Measurements from ENCODE around the gene AOC1. TPM values are rescaled to one million over a fixed set of nuclear protein-coding genes. Genes with fewer than 3 reads are reported as not detected.

Gene AOC1
- total RNA-seq, 1 experiment from 2014 or later = not detected

DNA sequence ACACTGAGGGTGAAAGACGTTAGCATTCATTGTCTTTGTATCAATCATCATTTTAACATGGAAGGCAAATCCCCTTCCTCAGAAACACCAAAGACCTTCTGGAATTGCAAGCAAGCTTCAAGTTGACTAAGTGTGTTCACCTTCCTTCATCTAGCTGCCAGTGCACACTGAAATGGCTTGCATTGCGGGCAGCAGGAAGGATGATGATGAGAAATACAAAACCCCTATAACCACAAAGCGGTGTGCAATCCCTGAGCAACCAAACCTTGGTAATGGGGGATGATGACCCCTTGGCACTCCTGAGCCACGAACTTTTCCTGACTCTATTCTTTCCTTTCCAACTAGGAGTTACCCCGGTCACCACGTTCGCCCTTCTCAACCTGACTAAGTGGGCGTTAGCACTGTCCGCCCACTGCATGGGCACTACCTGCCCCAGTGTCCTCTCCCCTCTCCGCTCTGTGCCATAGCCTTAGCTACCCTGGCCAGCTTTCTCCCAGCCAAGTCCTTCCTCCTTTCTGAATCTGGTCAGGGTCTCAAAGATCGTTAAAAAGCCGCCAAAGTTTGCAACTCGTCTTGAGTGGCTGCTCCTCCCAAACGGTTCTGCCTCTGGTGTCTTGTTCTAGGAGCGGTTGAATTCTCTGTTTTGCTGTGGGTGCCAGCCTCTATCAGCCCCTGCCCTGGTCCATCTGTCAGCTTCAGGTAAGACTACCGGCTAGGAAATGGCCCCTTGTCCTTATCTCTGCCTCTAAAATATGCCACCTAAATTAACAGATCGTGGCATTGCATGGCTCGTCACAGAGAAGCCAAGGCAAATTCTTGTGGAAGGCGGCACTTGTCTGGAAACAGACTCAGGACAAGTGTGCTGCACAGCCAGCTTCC lies 586 bp upstream of the AOC1 start:
- Histone ChIP-seq H4K20me1 (ENCODE audit: low read length) (no peaks in the 10 kb centered on the region), H3F3A (ENCODE audit: low read length, unreplicated experiment) (no peaks in the 10 kb centered on the region), H3K4me1 (ENCODE audit: insufficient read depth, low read length) (no peaks in the 10 kb centered on the region), H3K9ac (ENCODE audit: low read length) (no peak overlapping the region), H3K27ac (ENCODE audit: low read length) (no peak overlapping the region), H3K4me2 (ENCODE audit: low read length) (no peak overlapping the region), H3K9me2 (replicated peaks; ENCODE audit: low read length) (no peaks in the 10 kb centered on the region), H3K4me3 (ENCODE audit: low read length) (no peak overlapping the region), H3K36me3 (ENCODE audit: low read depth, low read length) (no peaks in the 10 kb centered on the region), H3K9me3 (ENCODE audit: low read length) (no peaks in the 10 kb centered on the region), H2AFZ (ENCODE audit: low read length) (no peak overlapping the region), H3K27me3 (ENCODE audit: low read length) (peaks cover 77% of the 10 kb centered on the region), H3K79me2 (ENCODE audit: low read length) (no peaks in the 10 kb centered on the region)
- no peak for DNase-seq
- no peak for ATAC-seq
- no peak for TF ChIP-seq EZH2 (IDR thresholded peaks at IDR 0.05; ENCODE audit: low read length, unreplicated experiment)
- no peak for TF ChIP-seq CTCF (conservative IDR thresholded peaks at IDR 0.05; ENCODE audit: low read depth, low read length)
- TF ChIP-seq EZH2phosphoT487 (IDR thresholded peaks at IDR 0.05; ENCODE audit: borderline replicate concordance, low read length) = no peak
- BruUV-seq (replicated peaks) = no TSS peak
- CTCF ChIA-PET = no interaction called here
- POLR2A ChIA-PET (ENCODE audit: unreplicated experiment) = no interaction called here
- intact Hi-C loops (cut with micrococcal nuclease) = no loop called here

DNA sequence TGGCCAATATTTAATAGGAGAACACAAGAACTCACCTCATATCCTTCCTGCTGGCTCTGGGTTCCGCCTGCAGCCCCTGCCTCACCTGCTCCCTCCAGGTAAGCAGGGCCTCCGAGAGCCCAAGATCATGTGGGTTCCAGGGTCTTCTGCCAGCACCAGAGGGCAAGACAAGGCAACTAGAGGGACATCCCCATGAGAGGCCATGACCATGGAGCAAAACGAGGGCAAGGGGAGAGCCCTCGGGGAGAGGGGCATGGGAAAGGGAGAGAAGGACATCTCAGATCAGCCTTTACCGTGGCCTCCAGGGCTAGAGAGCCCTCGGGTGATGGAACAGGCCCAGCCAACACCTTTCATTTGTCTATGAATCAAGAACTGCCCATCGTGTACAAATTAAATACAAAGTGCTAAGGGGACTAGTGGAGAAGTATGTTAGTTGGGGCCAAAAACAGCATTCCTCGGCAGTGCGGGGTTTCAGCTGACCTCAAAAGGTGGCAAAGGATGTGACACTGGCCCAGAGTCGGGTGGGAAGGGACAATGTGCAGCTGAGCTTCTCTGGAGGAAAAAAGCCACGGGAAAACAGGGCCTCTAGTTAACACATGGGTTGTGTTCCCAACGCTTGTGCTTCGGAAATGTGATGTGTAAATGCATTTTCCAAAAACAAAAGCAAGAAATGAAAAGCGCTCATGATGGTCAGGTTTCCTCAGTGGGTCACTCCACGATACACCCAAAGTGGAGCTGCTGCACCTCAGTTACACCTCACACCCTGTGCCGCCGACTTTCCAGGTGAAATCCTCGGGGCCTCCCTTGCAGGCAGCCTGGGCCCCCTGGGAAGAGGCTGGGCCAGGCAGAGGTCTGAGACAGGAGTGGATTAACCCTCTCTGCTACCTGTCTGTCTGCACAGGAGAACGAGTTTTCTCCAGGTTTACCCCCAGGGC lies 2.0 kb downstream of the AOC1 start:
- H3K79me2 ChIP-seq (ENCODE audit: low read length) = no peaks in the 10 kb centered on the region
- no peaks in the 10 kb centered on the region for H3K36me3 ChIP-seq (ENCODE audit: low read depth, low read length)
- H3K27ac ChIP-seq (ENCODE audit: low read length) = no peak overlapping the region
- H3K9me2 ChIP-seq (replicated peaks; ENCODE audit: low read length) = no peaks in the 10 kb centered on the region
- H3K9ac ChIP-seq (ENCODE audit: low read length) = no peak overlapping the region
- no peaks in the 10 kb centered on the region for H4K20me1 ChIP-seq (ENCODE audit: low read length)
- peaks cover 53% of the 10 kb centered on the region for H3K27me3 ChIP-seq (ENCODE audit: low read length)
- DNase-seq (no peak), ATAC-seq (no peak)
- CTCF ChIA-PET = no interaction called here
- POLR2A ChIA-PET (ENCODE audit: unreplicated experiment) = no interaction called here
- no TSS peak for BruUV-seq (replicated peaks)
- intact Hi-C loops (cut with micrococcal nuclease) = no loop called here
- no peaks in the 10 kb centered on the region for H3F3A ChIP-seq (ENCODE audit: low read length, unreplicated experiment)
- no peak overlapping the region for H3K4me3 ChIP-seq (ENCODE audit: low read length)
- H2AFZ ChIP-seq (ENCODE audit: low read length) = no peak overlapping the region
- H3K9me3 ChIP-seq (ENCODE audit: low read length) = no peaks in the 10 kb centered on the region
- no peak for TF ChIP-seq EZH2 (IDR thresholded peaks at IDR 0.05; ENCODE audit: low read length, unreplicated experiment)
- TF ChIP-seq EZH2phosphoT487 (IDR thresholded peaks at IDR 0.05; ENCODE audit: borderline replicate concordance, low read length) = no peak
- TF ChIP-seq CTCF (conservative IDR thresholded peaks at IDR 0.05; ENCODE audit: low read depth, low read length) = no peak
- no peak overlapping the region for H3K4me2 ChIP-seq (ENCODE audit: low read length)
- no peaks in the 10 kb centered on the region for H3K4me1 ChIP-seq (ENCODE audit: insufficient read depth, low read length)

All from PC-3 (cell line).